CD14-positive monocyte (primary cell): ENCODE measurements around the gene IGSF22. TPM values are rescaled to one million over a fixed set of nuclear protein-coding genes. Genes with fewer than 3 reads are reported as not detected.

Experiments
- DNase-seq, 3 donors: peaks; one replicate each; pipeline ENCODE4 v3.0.0-alpha.2; 2011 to 2022
- H2AFZ ChIP-seq: 2 replicates; pipeline ENCODE4 v1.6.0; 2012; ENCODE audit warnings: mild to moderate bottlenecking, low read depth, low read length, inconsistent platforms; ENCODE audit not compliant: insufficient read depth, poor library complexity, severe bottlenecking
- H3K27ac ChIP-seq, 2 donors: 1 replicate in 1 of 2; 2 replicates in 1 of 2; pipeline ENCODE4 v1.5.1; 2012 to 2013; ENCODE audit warnings: low read length in 2 of 2, control low read depth in 1 of 2, inconsistent platforms in 1 of 2, low read depth in 1 of 2, mild to moderate bottlenecking in 1 of 2
- H3K27me3 ChIP-seq, 2 donors: one replicate each; pipeline versions ENCODE4 v1.6.0 to v1.6.1; 2011 to 2013; ENCODE audit warnings: low read length in 2 of 2; ENCODE audit not compliant: control insufficient read depth in 2 of 2, insufficient read depth in 2 of 2
- H3K36me3 ChIP-seq, 2 donors: replicated peaks in 1 of 2; 1 replicate in 1 of 2; 2 replicates in 1 of 2; pipeline versions ENCODE4 v1.5.1 to v1.6.1; 2012 to 2013; ENCODE audit warnings: low read length in 2 of 2, control low read depth in 1 of 2, inconsistent platforms in 1 of 2, mild to moderate bottlenecking in 1 of 2; ENCODE audit not compliant: insufficient read depth in 2 of 2, control insufficient read depth in 1 of 2
- H3K4me1 ChIP-seq, 2 donors: 1 replicate in 1 of 2; 2 replicates in 1 of 2; pipeline versions ENCODE4 v1.5.1 to v1.6.1; 2012 to 2013; ENCODE audit warnings: low read length in 2 of 2, control low read depth in 1 of 2, inconsistent platforms in 1 of 2, mild to moderate bottlenecking in 1 of 2, moderate library complexity in 1 of 2; ENCODE audit not compliant: insufficient read depth in 2 of 2, control insufficient read depth in 1 of 2
- H3K4me2 ChIP-seq: replicated peaks from 2 replicates; pipeline ENCODE3; 2012; ENCODE audit warnings: low read length, moderate library complexity, mild to moderate bottlenecking; ENCODE audit not compliant: poor library complexity, severe bottlenecking; ENCODE audit errors: extremely low read depth
- H3K4me3 ChIP-seq, 3 experiments: fragments of 200-600 bp in 1 of 3; sonication (generic) in 1 of 3; replicated peaks in 1 of 3; 1 replicate in 2 of 3; 2 replicates in 1 of 3; pipeline ENCODE4 v1.5.1; 2011 to 2013; ENCODE audit warnings: low read length in 3 of 3, mild to moderate bottlenecking in 3 of 3, control low read depth in 2 of 3, low read depth in 2 of 3, inconsistent platforms in 1 of 3, moderate library complexity in 1 of 3
- H3K79me2 ChIP-seq: 2 replicates; pipeline ENCODE4 v1.6.0; 2012; ENCODE audit warnings: mild to moderate bottlenecking, control low read depth, inconsistent platforms, low read length, moderate library complexity; ENCODE audit not compliant: insufficient read depth
- H3K9ac ChIP-seq: 2 replicates; pipeline ENCODE4 v1.6.0; 2017; ENCODE audit warnings: low read length, mild to moderate bottlenecking; ENCODE audit not compliant: insufficient read depth, poor library complexity, severe bottlenecking
- H3K9me3 ChIP-seq, 2 donors: replicated peaks in 1 of 2; 1 replicate in 1 of 2; 2 replicates in 1 of 2; pipeline versions ENCODE4 v1.5.1 to v1.6.1; 2012 to 2013; ENCODE audit warnings: low read length in 2 of 2, control low read depth in 1 of 2; ENCODE audit not compliant: control insufficient read depth in 1 of 2, insufficient read depth in 1 of 2
- H4K20me1 ChIP-seq: 2 replicates; pipeline ENCODE4 v1.6.0; 2012; ENCODE audit warnings: mild to moderate bottlenecking, low read length, control low read depth, moderate library complexity; ENCODE audit not compliant: insufficient read depth
- H3K27ac Mint-ChIP-seq, 7 donors: one replicate each; pipeline ENCODE4 v1.8.0; 2020; ENCODE audit warnings: mild to moderate bottlenecking in 7 of 7, mixed read lengths in 7 of 7, moderate library complexity in 6 of 7, inconsistent platforms in 2 of 7
- H3K27me3 Mint-ChIP-seq, 3 donors: one replicate each; pipeline ENCODE4 v1.8.0; 2021 to 2022; ENCODE audit warnings: low read depth in 3 of 3, mild to moderate bottlenecking in 3 of 3, mixed read lengths in 3 of 3, moderate library complexity in 3 of 3, inconsistent platforms in 1 of 3
- H3K36me3 Mint-ChIP-seq, 2 donors: one replicate each; pipeline ENCODE4 v1.8.0; 2020; ENCODE audit warnings: mixed read lengths in 2 of 2, inconsistent platforms in 1 of 2, mild to moderate bottlenecking in 1 of 2
- H3K4me1 Mint-ChIP-seq: one replicate; pipeline ENCODE4 v1.8.0; 2020; ENCODE audit warnings: mild to moderate bottlenecking, mixed read lengths
- H3K4me3 Mint-ChIP-seq, 2 donors: one replicate each; pipeline ENCODE4 v1.8.0; 2020; ENCODE audit warnings: mild to moderate bottlenecking in 2 of 2, mixed read lengths in 2 of 2, moderate library complexity in 1 of 2
- H3K9me3 Mint-ChIP-seq, 7 donors: one replicate each; pipeline ENCODE4 v1.8.0; 2020 to 2022; ENCODE audit warnings: mixed read lengths in 7 of 7, mild to moderate bottlenecking in 6 of 7, moderate library complexity in 6 of 7, inconsistent platforms in 2 of 7
- WGBS: methylation state at CpG from one replicate; pipeline ENCODE4 v1.1.5; 2013; ENCODE audit warnings: missing lambda C conversion rate; ENCODE audit not compliant: insufficient coverage; 5-methylcytosine and 5-hydroxymethylcytosine counted together
- intact Hi-C, 2 donors: fragments of 100-400 bp; cut with micrococcal nuclease; formaldehyde crosslinking; loops; one replicate each; pipeline versions ENCODE4 v1.15.0 to v1.15.1; 2023
- polyA plus RNA-seq, 3 donors: library from polyadenylated mRNA; depleted of rRNA in 1 of 3; unstranded in 2 of 3; stranded (reverse) in 1 of 3; fragments of 300-500 nt in 2 of 3; fragments of >200 nt in 1 of 3; fragmentation: Illumina TruSeq in 2 of 3; gene quantifications; 1 replicate in 2 of 3; 2 replicates in 1 of 3; pipeline ENCODE4 v1.2.3, GENCODE V29; 2012 to 2021
- TF ChIP-seq, protein P1 (sequence below): fragments of 200-600 bp; IDR thresholded peaks from one replicate; pipeline ENCODE4 v1.8.0; 2022; ENCODE audit warnings: antibody characterized with exemption, mild to moderate bottlenecking

Gene IGSF22
- polyA plus RNA-seq, 3 donors, result not detected

GRCh38 chr11:18703001-18703763 is 22.8 kb downstream of the IGSF22 start:
- H3K9me3 ChIP-seq, result no peaks in the 10 kb centered on the region
- no peak overlapping the region for H3K9ac ChIP-seq
- peaks cover 40 to 42% of the 10 kb centered on the region in 2 donors for H3K4me1 ChIP-seq
- H2AFZ ChIP-seq, result no peak overlapping the region
- TF ChIP-seq, protein P1, sequence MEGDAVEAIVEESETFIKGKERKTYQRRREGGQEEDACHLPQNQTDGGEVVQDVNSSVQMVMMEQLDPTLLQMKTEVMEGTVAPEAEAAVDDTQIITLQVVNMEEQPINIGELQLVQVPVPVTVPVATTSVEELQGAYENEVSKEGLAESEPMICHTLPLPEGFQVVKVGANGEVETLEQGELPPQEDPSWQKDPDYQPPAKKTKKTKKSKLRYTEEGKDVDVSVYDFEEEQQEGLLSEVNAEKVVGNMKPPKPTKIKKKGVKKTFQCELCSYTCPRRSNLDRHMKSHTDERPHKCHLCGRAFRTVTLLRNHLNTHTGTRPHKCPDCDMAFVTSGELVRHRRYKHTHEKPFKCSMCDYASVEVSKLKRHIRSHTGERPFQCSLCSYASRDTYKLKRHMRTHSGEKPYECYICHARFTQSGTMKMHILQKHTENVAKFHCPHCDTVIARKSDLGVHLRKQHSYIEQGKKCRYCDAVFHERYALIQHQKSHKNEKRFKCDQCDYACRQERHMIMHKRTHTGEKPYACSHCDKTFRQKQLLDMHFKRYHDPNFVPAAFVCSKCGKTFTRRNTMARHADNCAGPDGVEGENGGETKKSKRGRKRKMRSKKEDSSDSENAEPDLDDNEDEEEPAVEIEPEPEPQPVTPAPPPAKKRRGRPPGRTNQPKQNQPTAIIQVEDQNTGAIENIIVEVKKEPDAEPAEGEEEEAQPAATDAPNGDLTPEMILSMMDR, result no peak
- intact Hi-C loops, result no loop called here
- no peak overlapping the region for H3K27ac ChIP-seq
- WGBS, result 86% methylated on average over 1 of the region's 2 CpGs
- Mint-ChIP-seq H3K4me1 (peaks cover 45% of the 10 kb centered on the region), H3K27ac (no peak overlapping the region), H3K9me3 (peaks cover 0 to 8% (median 0%) of the 10 kb centered on the region in 7 donors), H3K4me3 (no peak overlapping the region), H3K27me3 (peaks cover 29 to 47% (median 33%) of the 10 kb centered on the region in 3 donors), H3K36me3 (peaks cover 16 to 25% of the 10 kb centered on the region in 2 donors)
- DNase-seq, result no peak
- no peak overlapping the region for H3K4me2 ChIP-seq
- H3K79me2 ChIP-seq, result no peaks in the 10 kb centered on the region
- no peak overlapping the region for H3K4me3 ChIP-seq
- no peaks in the 10 kb centered on the region for H4K20me1 ChIP-seq
- no peaks in the 10 kb centered on the region for H3K36me3 ChIP-seq
- peaks cover 21 to 31% of the 10 kb centered on the region in 2 donors for H3K27me3 ChIP-seq

DNA sequence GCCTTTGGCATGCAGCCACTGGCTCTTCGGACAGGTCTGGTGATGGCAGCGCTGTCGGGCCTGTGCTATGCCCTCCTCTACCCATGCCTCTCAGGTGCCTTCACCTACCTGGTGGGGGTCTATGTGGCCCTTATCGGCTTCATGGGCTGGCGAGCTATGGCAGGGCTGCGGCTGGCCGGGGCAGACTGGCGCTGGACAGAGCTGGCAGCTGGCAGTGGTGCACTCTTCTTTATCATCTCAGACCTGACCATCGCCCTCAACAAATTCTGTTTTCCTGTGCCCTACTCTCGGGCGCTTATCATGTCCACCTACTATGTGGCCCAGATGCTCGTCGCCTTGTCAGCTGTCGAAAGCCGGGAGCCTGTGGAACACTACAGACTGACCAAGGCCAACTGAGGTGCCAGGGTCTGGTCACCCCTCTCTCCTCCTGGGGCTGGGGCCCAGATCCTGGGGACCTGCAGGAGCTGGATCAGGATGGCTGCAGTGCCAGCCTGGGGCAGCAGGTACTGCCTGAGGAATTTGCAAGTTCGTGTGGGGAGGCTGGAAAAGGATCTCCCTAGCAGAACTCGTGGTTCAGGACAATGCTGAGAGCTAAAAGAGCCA is 24.3 kb downstream of the IGSF22 start:
- H3K9ac ChIP-seq, result no peak overlapping the region
- H3K4me3 ChIP-seq, result no peak overlapping the region
- H3K79me2 ChIP-seq, result no peaks in the 10 kb centered on the region
- peaks cover 16 to 25% of the 10 kb centered on the region in 2 donors for H3K27me3 ChIP-seq
- no peak for DNase-seq
- no peaks in the 10 kb centered on the region for H3K36me3 ChIP-seq
- no peaks in the 10 kb centered on the region for H3K9me3 ChIP-seq
- H3K27ac ChIP-seq, result no peak overlapping the region
- no peak overlapping the region for H3K27ac Mint-ChIP-seq
- peaks cover 21 to 34% (median 26%) of the 10 kb centered on the region in 3 donors for H3K27me3 Mint-ChIP-seq
- H4K20me1 ChIP-seq, result no peaks in the 10 kb centered on the region
- H3K4me1 Mint-ChIP-seq, result peaks cover 50% of the 10 kb centered on the region
- no peak overlapping the region for H2AFZ ChIP-seq
- H3K4me2 ChIP-seq, result no peak overlapping the region
- H3K4me3 Mint-ChIP-seq, result no peak overlapping the region
- 98% methylated on average over 10 of the region's 17 CpGs for WGBS
- intact Hi-C loops, result no loop called here
- H3K36me3 Mint-ChIP-seq, result peaks cover 16 to 25% of the 10 kb centered on the region in 2 donors
- TF ChIP-seq, protein P1, result no peak
- H3K4me1 ChIP-seq, result peaks cover 53 to 55% of the 10 kb centered on the region in 2 donors
- peaks cover 0 to 7% (median 0%) of the 10 kb centered on the region in 7 donors for H3K9me3 Mint-ChIP-seq
